GM19463 (cell line): ENCODE results near the gene EDN1.
A peak's percentile ranks its signal among the peaks of the same experiment; 100 is the strongest.
"Not testable (repeated sequence)": the region's sequence is repeated elsewhere in the genome, so short reads cannot be mapped to it uniquely, and the experiment has no call there.

ENCODE experiments used
- ATAC-seq: cut with Tn5 transposase; IDR thresholded peaks from one replicate; pipeline ENCODE4 v1.9.1; 2021; ENCODE audit warnings: mild to moderate bottlenecking, moderate library complexity; ENCODE audit not compliant: unreplicated experiment

EDN1 gene

GRCh38 chr6:12324099-12324498, 33.9 kb downstream of the EDN1 start:
- ATAC-seq = no peak

DNA sequence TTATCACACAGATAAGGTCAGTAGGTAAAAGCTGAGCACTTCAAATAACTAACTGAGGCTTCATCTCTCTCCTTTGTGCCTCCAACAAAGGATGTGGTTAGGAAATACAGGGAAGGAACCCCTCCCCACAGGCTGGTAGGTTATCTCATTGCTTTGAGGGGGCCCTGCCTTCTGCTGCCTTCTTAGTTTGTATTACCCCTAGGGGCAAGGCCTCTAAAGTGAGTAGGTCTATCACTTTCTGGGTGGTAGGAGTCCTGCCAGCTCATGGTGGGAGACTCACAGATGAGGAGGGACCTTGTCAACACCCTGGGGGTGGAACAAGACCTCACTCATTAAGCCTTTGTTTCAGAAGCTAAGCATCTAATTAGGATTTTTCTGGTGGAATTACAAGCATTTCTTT, 34.6 kb downstream of the EDN1 start:
- no peak for ATAC-seq

DNA sequence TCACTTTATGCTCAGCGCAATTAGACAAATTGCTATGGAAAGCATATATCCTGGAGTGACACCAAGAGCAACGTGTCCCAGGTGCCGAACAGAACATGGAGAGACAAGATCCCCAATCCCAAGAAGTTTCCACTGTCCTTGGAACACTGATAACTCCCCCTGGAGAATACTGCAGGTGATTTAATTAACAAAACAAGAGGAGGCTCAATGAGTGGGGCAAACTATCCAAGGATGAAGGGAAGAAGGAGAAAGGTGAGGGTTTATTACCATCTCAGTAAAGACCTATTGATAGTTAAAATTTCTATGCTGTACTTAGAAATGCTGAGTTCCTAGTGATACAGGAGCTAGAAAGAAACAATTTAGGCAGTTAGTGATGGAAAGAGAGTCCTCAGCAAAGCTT, 35.7 kb downstream of the EDN1 start:
- ATAC-seq = no peak

- ATAC-seq = no peak
These were observed 37.2 kb downstream of the EDN1 start for GRCh38 chr6:12327391-12327790.

DNA sequence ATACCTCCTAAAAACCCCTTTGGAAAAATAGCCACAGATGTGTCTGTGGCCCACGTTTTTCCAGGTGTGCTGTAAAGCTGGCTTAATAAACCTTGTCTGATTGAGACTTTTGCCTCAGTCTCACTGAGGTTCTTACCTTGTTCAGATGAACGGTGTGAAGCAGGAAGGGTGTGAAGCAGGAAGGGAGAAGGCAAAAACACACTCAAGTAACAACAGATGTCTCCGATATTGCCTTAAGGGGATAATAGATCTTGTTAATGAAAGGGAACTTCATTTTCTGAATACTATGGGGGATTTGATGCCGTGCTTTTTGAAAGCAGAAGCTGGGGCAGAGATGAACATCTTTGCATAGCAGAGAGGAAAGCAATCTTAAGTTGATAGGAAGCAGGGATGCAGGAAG, 37.8 kb downstream of the EDN1 start:
- ATAC-seq = no peak

GRCh38 chr6:12328701-12329100, 38.5 kb downstream of the EDN1 start:
- no peak for ATAC-seq

DNA sequence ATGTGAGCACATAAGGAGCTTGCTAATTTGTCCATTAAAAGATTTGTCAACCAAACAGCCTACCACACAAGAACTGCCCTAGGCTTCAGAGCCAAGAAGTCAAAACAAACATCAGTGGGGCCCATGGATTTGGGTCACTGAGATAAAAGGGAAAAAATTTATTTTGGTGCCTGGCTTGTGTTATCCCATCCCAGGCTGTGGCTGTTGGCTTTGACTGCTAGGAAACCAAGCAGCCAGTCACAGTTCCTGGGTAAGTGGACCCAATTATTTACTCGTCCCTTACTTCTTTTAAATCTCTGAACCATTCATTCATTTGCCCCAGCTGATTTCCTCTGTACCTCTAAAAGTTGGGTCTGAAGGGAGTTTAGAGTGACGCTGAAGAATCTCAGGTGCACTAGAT, 41.3 kb downstream of the EDN1 start:
- ATAC-seq = no peak

- no peak for ATAC-seq
These were observed 42.0 kb downstream of the EDN1 start for GRCh38 chr6:12331951-12332749.

GRCh38 chr6:12332750-12333079, 42.6 kb downstream of the EDN1 start:
- not testable (repeated sequence) for ATAC-seq

- ATAC-seq = no peak
These were observed 43.0 kb downstream of the EDN1 start for GRCh38 chr6:12333128-12333527.

DNA sequence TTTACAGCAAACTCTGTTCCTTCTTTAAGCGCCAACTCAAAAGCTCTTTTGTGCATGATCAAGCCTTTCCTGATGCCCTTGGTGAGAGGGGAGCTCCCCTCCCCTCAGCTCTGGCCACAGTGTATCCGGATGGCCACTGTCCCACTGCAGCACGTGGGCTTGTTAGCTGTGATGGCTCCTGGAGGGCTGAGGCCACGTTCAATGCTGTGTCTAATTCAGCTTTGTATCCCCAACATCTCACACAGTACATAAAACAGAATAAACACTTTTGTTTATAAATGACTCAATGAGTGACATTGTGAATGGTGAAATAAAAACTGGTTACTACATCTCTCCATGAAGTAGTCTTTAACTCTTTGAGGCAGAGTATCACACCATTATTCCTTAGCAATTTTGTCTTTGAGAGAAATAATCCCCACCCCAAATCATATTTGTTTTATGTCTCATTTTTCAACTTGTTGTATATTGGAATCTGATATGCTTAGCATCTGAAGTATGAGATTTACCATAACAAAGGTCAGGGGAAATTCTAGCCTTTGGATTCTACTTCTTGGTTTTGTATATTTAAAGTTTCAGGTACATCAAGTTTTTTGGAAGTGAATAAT, 44.5 kb downstream of the EDN1 start:
- no peak for ATAC-seq

DNA sequence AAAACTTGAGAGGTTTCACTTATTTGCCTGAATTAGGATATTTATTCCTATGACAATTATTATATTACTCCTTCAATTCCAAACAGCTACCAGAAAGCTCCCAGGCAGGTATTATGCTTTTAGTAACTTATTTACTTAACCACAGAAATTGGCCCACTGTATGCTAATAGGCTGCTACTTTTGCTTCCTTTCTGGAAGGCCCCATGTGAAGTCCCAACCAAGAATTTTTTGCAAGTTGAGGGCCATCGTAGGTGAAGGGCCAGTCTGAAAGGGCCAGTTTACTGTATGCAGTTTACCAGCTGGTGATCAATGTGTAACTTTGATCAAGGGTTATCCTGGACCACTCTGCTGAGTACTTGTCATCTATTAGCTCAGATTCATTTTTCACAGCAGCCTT, 45.0 kb downstream of the EDN1 start:
- ATAC-seq = peak; percentile 57

- ATAC-seq = no peak
These were observed 45.6 kb downstream of the EDN1 start for GRCh38 chr6:12335717-12336116.

DNA sequence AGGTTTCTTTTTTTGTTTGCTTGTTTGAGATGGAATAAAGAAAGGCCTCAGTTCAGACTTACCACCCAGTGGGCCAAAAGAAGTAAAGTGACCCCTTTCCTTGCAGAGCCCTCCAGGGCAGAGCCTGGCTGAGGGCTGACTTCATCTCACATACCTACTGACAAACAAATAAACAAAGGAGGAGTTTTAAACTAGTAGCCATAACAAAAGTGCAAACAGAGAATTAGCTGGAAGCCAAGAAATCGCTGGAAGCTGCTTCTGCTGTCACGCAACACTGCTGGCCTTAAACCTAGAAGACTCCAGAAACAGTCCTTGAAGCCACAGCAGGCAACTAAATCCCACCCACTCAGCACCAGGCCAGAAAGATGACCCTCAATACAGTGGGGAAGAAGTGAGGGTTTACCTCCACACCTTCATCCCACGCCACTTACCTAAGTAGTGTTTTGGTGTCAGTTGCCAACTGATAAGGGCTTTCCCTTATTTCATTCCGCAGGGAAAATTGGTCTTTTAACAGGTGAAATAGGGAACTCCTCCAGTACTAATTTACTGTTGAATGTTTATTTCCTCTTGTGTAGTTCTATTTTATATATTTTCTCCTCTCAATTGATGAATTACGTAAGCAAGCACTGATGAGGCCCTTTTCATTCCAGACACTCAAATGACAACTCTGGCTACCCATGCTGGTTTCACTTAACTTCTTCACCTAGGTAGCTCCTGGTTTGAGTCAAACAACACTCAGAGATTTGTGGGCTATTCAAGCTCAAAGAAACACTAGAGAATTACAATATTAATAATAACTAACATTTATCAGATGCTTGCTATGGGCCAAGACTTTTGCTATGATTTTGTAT, 46.2 kb downstream of the EDN1 start:
- peak; percentile 50 for ATAC-seq

DNA sequence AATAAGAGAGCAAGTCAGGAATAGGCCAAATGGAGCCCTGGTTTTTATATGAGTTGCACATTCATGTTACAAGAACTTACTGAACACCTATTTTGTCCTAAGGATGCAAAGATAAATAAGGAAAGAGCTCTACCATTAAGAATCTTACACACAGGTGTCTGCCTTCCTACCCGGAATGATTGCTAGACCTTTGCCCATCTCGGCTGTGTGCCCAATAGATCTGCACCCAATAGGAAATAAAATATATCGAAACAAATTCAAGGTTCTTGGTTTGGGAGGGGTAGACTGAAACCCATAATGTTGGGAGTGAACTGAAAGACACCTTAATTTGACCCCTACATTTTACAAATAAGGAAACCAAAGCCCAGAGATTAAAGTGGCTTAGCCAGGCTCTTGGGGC, 48.9 kb downstream of the EDN1 start:
- no peak for ATAC-seq

- no peak for ATAC-seq
These were observed 49.8 kb downstream of the EDN1 start for GRCh38 chr6:12339808-12340487.

GRCh38 chr6:12340488-12340818, 50.3 kb downstream of the EDN1 start:
- ATAC-seq = no peak

DNA sequence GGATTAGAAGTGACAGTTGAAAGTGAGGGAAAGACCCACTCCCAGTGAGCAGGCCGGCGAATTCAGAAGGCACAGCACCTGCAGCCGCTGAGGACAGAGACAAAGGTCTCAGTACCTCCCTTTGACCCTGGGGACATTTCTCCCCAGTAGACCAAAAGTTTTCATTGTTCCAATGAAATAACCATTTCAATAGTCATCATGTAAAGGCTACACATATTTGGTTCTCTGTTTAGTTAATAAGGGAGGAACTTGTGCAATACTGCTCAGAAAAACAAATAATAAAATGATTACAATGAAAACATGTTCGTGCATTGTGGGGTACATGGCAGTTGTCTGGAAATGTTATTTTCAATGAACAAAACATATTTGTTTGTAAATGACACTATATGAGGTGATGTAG, 52.5 kb downstream of the EDN1 start:
- ATAC-seq = no peak

DNA sequence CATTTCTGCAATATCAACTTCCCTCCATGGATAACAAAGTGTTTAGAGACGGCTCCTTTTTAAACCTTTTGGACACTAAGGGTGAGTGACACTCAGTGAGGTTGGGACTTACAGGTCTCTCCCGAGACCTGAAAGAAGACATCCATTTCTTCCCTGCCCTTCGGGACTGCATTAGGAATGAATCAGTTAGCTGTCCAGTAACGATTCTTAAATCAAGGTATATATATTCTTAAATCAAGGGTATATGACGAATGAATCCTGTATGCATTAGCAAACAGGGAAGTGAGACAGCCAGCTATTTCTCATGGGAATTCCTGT, 52.9 kb downstream of the EDN1 start:
- no peak for ATAC-seq

DNA sequence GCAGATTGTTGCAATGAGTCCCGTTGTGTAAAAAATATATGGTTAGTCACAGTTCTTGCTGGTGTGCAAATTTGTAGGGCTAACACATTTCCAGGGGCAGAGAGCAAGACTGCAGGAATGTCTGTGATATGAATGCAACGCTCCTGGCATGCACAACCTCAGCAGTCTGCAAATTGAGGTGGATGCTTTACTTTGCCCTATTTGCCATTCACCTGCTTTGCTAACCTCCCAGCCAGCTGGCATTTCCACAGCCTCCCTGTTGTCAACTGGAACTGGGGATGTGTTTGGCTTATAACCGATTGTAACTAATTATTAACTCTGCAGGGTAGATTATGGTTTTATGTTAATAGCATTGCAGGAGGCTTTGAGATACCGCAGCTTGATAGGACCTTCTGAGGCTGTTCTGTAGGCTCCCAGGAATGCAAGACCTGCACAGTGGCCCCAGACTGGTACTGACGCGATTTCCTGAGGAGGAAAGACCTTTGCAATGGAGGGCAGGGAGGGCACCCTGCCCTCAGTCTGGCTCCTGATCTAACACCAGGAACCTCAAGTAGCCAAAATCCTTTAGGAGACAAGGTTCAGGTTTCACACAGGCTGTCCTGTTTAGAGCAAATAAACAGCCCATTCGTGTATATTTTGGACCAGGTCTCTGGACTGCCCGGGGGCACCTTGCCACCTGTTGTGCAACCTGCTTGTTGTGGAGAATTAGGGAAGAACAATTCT, 53.4 kb downstream of the EDN1 start:
- ATAC-seq = no peak

GRCh38 chr6:12344296-12344695, 54.1 kb downstream of the EDN1 start:
- ATAC-seq = no peak
